Stimulated activated naive CD8-positive, alpha-beta T cell treated with anti-CD3 and anti-CD28 coated beads, Interleukin-15, Interleukin-2, amounts not matched to agents 100 U/mL and 50 U/mL, for 24 hours (primary cell): ENCODE measurements around the gene ABCC3.

Source experiments
- ATAC-seq: fragments of 150-1000 bp; cut with Tn5 transposase; one replicate; pipeline ENCODE4 v1.10.0; 2021
- DNase-seq: peaks from one replicate; pipeline ENCODE4 v3.0.0; 2021

The ABCC3 gene

DNA sequence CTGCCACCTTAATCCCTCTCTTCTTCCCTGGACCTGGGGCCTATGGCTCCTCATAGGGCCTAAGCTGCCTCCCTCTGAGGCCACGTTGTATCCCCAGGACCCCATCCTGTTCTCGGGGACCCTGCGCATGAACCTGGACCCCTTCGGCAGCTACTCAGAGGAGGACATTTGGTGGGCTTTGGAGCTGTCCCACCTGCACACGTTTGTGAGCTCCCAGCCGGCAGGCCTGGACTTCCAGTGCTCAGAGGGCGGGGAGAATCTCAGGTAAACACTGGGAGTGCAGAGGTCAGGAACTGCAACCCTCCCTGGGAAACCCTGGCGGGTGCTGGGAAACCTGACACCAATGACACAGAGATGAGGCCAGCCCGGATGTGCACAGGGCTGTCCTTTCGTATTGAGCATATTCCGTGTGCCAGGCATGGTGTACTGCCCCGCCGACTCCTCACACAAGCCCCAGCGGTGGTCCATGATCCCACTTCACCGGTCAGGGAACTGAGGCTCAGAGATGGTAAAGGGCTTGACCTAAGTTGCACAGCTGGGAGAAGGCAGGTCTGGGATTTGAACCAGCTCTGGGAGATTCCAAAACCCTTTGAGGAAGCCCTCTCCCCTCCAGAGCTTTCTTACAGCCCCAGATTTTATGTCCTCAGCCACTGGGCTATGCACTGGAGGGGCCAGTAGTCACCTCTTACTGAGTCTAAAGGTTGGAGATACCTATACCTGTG is 50.1 kb downstream of the ABCC3 start:
- ATAC-seq (no peak), DNase-seq (no peak)

GRCh38 chr17:50685334-50685665 is 50.6 kb downstream of the ABCC3 start:
- DNase-seq (no peak), ATAC-seq (no peak)

DNA sequence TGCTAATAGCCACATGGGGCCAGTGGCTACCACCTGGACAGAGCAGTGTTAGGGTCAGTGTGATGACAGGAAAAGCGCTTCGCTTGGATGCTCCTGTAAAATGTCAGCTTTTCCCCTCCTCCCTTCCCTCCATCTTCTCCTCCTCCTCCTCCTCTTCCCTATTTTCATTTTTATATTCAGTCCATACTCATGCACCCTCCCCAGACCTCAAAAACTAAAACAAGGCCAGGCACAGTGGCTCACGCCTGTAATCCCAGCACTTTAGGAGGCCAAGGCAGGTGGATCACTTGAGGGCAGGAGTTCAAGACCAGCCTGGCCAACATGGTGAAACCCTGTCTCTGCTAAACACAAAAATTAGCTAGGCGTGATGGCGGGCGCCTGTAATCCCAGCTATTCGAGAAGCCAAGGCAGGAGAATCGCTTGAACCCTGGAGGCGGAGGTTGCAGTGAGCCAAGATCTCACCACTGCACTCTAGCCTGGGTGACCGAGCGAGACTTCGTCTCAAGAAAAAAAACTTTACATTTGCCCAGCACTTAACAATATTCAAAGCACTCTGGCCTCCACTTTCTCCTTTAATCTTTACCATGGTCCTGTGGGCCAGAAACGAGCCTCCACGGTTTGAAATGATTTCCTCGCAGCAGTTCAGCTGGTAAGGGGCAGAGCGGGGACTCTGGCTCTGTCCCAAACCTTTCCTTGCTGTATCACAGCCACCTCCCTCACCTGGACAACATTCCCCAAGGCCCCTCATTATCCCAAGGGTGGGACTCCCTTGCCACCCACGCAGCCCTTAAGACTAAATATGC is 51.2 kb downstream of the ABCC3 start:
- ATAC-seq (no peak), DNase-seq (no peak)

- no peak for ATAC-seq
- no peak for DNase-seq
Observed at GRCh38 chr17:50686494-50687199, 52.0 kb downstream of the ABCC3 start.

- DNase-seq (no peak), ATAC-seq (no peak)
Observed at GRCh38 chr17:50687200-50688066, 52.8 kb downstream of the ABCC3 start.

- DNase-seq (no peak), ATAC-seq (no peak)
Observed at GRCh38 chr17:50688245-50688644, 53.6 kb downstream of the ABCC3 start.

GRCh38 chr17:50689251-50689650 is 54.6 kb downstream of the ABCC3 start:
- ATAC-seq (no peak), DNase-seq (no peak)

DNA sequence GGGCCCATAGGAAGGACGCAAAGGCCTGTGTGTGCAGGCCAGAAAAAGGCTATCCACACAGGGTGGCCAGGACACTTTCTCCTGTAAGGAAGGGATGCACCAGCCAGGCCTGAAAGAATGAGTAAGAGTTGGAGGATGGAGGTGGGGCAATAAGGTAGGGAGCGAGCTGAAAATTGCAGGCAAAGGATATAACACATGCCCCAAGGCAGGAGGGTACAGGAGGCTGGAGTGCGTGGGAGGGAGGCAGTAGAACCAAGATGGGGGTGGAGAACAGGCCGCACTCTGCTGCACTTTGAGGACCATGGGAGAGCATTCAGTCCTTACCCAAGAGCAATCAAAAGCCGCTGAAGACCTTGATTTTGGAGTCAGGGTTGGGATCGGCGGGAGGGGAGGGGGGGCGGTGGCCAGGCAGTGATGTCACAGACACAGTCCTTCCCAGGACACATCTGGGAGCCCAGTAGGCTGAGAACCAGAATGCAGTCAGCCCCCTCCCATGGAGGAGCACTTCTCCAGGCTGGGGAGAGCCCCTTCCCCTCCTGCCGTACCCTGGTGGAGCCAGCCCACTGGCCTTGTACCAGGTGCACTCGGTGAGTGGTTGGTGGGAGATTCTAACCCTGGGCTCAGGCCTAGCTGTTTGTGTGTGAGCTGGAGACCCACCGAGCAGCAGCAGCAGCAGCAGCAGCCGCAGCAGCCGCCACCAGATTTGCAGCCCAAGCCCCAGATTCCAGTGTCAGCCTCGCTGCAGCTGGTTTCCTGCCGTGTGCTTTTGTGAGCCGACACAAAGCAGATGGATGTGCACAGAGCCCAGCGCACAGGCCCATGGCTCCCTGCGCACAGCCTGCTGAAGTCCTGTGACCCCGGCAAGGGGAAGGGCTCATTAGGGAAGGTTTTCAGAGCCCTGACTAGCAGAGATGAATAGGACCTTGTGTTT is 55.5 kb downstream of the ABCC3 start:
- ATAC-seq, result no peak

GRCh38 chr17:50690887-50691549 is 56.3 kb downstream of the ABCC3 start:
- no peak for ATAC-seq
- DNase-seq, result no peak

More for the DNA sequence above, 55.5 kb downstream of the ABCC3 start:
- no peak for DNase-seq

DNA sequence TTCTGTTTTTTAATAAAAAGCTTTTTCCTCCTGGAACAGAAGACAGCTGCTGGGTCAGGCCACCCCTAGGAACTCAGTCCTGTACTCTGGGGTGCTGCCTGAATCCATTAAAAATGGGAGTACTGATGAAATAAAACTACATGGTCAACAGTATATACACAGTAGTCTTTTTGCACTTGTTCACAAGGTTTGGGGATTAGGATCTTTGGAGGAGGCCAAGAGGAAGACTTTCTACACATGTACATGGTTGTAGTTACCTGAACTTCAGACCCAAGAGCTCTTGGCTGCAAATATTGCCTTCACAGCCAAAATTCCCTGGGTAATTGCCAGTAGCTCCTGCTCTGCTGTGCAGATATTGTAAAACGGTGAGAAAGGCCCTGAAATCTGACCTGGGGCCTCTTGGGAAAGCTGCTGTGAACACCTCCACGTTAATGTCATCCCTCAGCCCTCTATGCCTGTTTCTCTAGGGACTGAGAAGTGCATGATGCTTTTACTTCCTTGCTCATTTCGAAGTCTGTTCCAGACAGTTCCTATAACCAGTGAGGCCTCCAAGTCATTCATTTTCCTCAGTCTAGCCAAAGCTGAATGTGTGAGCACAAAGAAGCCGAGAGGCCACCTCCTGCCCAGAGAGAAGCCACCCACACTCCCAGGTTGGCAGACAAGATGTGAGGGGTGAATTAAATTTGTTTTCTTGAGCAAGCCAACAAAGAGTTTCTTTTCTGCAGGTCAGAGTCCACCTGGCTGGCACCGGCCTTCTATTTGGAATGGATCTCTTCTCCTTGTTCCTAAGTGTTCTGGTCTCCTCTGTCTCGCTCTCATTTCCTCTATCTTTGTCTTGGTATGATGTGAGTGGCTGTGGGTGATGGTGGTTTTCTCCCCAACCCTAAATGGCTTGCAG is 57.1 kb downstream of the ABCC3 start:
- DNase-seq, result no peak
- ATAC-seq, result no peak

DNA sequence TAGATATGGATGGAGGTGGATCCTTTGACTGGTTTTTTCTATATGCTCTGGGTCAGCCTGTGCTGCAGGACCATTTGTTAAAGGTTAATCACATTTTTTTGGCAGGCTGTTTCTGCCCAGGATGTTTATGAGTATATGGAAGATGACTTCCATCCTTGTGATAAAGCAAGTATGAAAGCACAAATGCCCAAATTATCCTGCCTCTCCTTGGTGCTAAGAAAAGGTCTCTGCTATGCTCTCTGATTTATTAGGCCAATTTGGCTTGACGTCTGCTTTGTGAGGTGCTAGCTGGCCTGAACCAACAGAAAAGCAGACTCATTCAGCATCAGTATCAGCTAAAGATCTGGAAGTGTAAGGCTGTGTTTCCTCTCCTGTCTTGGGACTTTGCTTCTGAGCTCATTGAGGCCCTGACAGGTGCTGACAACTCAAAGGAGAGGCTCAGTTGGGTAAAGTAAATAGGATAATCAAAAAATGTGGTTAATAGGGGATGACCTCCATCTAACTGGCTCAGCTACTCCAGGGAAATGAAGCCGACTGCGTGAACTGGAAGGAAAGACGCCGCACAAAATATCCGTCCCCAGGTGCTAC is 57.9 kb downstream of the ABCC3 start:
- DNase-seq, result no peak
- ATAC-seq, result no peak

DNA sequence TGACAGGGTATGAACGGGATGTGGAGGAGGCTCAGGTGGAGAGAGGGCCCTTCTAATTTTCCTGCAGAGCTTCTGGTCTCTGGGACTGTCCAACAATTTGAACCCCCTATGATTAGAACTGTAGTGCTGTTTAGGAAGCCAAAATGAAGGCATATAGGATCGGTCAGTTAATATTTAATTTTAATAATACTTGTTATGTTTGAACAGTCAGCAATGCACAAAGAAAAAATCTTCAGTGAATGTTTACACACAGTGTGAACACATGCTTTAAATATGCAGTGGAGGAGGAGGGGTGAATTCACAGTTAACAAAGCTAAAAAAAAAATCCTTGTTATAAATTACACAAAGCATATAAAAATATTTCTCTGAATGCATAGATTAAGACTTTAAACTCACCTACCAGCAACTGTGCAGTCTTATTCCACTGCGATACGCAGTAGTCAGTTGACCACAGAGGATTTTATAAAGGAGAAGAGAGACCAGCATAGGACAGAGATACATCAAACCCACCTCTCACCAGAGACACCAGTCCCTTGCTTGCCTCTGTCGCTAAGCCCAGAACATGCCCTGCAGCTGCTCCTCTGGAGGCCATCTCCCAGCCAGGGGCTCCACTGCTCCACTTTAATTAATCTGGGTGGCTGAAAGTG is 58.5 kb downstream of the ABCC3 start:
- ATAC-seq, result no peak

DNA sequence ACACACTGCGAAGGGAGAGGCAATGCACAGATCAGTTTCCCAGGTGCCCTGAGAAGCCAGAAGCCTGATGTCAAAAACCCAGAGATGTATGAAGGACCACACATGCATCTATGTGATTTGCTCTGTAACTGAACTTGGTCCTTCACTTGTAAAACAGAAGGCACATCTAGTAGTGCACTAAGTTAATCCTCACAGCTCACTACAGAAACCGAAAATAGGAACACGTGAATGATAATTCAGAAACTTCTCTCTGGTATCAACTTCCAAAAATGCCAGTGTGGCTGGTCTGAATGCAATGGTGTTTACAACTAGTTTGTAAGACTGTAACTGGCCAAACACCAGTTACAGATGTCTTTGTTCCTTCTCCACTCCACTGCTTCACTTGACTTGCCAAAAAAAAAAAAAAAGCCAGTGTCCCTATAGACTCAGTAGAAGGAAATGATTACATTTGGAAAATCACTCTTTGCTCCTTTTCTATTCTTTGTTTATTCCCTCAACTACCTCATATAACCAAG is 61.7 kb downstream of the ABCC3 start:
- ATAC-seq (no peak), DNase-seq (no peak)

More for the DNA sequence above, 58.5 kb downstream of the ABCC3 start:
- no peak for DNase-seq

GRCh38 chr17:50697062-50697461 is 62.4 kb downstream of the ABCC3 start:
- no peak for ATAC-seq
- no peak for DNase-seq

GRCh38 chr17:50697663-50698272 is 63.1 kb downstream of the ABCC3 start:
- DNase-seq (no peak), ATAC-seq (no peak)

DNA sequence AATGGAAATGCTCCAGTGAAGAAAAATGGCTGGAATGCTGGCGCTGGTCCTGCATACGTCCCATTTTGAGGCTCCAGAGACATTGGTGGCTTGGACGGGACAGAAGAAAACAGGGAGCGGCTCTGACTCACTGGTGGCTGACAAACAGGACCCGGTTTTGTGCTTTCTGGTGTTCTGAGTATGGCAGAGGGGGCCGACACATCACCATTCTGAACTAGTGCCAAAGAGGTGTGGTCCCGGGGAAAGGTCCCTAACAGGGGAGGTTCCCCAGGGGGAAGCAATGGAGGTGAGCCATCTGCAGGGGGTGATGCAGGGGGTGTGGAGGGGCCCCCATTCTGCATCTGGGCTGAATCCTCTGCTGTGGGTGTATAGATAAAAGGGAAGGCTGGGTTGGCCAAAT is 64.7 kb downstream of the ABCC3 start:
- DNase-seq (no peak), ATAC-seq (no peak)

DNA sequence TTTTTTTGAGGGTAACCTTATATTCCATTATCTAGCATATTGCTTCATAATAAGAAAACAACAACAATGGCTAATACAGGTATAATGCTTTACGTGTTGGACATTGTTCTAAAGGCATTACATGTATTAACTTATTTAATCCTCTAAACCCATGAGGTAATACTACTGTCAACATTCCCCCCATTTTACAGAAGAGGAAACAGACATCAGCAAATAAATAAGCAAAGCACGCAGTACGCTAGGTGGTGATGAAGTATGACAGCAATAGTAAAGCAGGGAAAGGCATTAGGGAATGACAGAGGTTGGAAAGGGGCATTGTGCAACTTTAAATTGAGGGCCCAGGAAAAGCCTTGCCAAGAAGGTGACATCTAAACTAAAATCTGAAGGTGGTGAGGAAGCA is 68.5 kb downstream of the ABCC3 start:
- DNase-seq (no peak), ATAC-seq (no peak)
